Lower leg skin (tissue), 4 donors: ENCODE measurements around the gene KRTDAP. TPM values are rescaled to one million over a fixed set of nuclear protein-coding genes. Genes with fewer than 3 reads are reported as not detected.
A peak's percentile ranks its signal among the peaks of the same experiment; 100 is the strongest.

Source experiments
- DNase-seq, 2 donors: peaks; one replicate each; pipeline ENCODE4 v3.0.0-alpha.2; 2019; ENCODE audit warnings: low spot score in 2 of 2
- H3K4me3 ChIP-seq: fragments of 200-600 bp; sonication (generic); 2 replicates; pipeline ENCODE4 v1.5.1; 2017; ENCODE audit warnings: mild to moderate bottlenecking, low read depth; ENCODE audit not compliant: poor library complexity, severe bottlenecking
- CTCF ChIP-seq, 3 donors: fragments of 450-650 bp; IDR thresholded peaks; one replicate each; pipeline ENCODE4 v1.5.1; 2016; ENCODE audit warnings: antibody characterized with exemption in 3 of 3, mild to moderate bottlenecking in 3 of 3, moderate library complexity in 2 of 3
- POLR2A ChIP-seq, 2 donors: fragments of 450-650 bp; IDR thresholded peaks; one replicate each; pipeline ENCODE4 v1.6.1; 2016 to 2017; ENCODE audit warnings: antibody characterized with exemption in 2 of 2, mild to moderate bottlenecking in 1 of 2, moderate library complexity in 1 of 2
- WGBS, 2 donors: methylation state at CpG; one replicate each; pipeline ENCODE4 v1.1.5; 2018; 5-methylcytosine and 5-hydroxymethylcytosine counted together
- intact Hi-C: fragments of 100-400 bp; cut with DNase I; formaldehyde crosslinking; loops from one replicate; pipeline ENCODE4 v1.15.0; 2023; ENCODE audit warnings: low total_unique reads
- total RNA-seq, 4 donors: library from RNA; depleted of rRNA; stranded (reverse); fragments of >200 nt; gene quantifications; one replicate each; pipeline ENCODE4 v1.1.0, GENCODE V29; 2016

KRTDAP gene
- total RNA-seq, 4 donors from 2014 or later = 10,097 to 21,423 (median 15,501) TPM

GRCh38 chr19:35506011-35506410 is 15.7 kb upstream of the KRTDAP start:
- DNase-seq = no peak
- intact Hi-C loops = no loop called here
- 79 to 83% methylated on average over 7 of the region's 7 CpGs for WGBS, 2 donors

GRCh38 chr19:35502751-35503150 is 12.5 kb upstream of the KRTDAP start:
- no peak for TF ChIP-seq CTCF (IDR thresholded peaks at IDR 0.05)
- TF ChIP-seq POLR2A (IDR thresholded peaks at IDR 0.05) = no peak

More at GRCh38 chr19:35506011-35506410, 15.7 kb upstream of the KRTDAP start:
- H3K4me3 ChIP-seq = no peak overlapping the region
- TF ChIP-seq POLR2A (IDR thresholded peaks at IDR 0.05) (no peak), CTCF (IDR thresholded peaks at IDR 0.05) (no peak)

GRCh38 chr19:35501684-35502083 is 11.4 kb upstream of the KRTDAP start:
- TF ChIP-seq POLR2A (IDR thresholded peaks at IDR 0.05) = no peak
- no peak for TF ChIP-seq CTCF (IDR thresholded peaks at IDR 0.05)
- no peak for DNase-seq
- 46 to 49% methylated on average over 15 of the region's 15 CpGs for WGBS, 2 donors
- H3K4me3 ChIP-seq = no peak overlapping the region
- intact Hi-C loops = no loop called here

More at GRCh38 chr19:35502751-35503150, 12.5 kb upstream of the KRTDAP start:
- no peak for DNase-seq
- intact Hi-C loops = no loop called here
- WGBS, 2 donors = 79% methylated on average over 4 of the region's 4 CpGs
- no peak overlapping the region for H3K4me3 ChIP-seq

GRCh38 chr19:35500611-35501010 is 10.3 kb upstream of the KRTDAP start:
- DNase-seq = no peak
- H3K4me3 ChIP-seq = peak overlapping the region; percentile 1
- WGBS, 2 donors = 57 to 58% methylated on average over 9 to 10 of the region's 10 CpGs
- intact Hi-C loops = no loop called here
- TF ChIP-seq POLR2A (IDR thresholded peaks at IDR 0.05) = no peak

GRCh38 chr19:35498984-35499527 is 8.8 kb upstream of the KRTDAP start:
- WGBS, 2 donors = 50 to 63% methylated on average over 9 of the region's 9 CpGs
- no peak for DNase-seq
- no peak overlapping the region for H3K4me3 ChIP-seq
- TF ChIP-seq CTCF (IDR thresholded peaks at IDR 0.05) (no peak), POLR2A (IDR thresholded peaks at IDR 0.05) (no peak)
- intact Hi-C loops = loop anchor here (10.0 kb wide), 1 partner anchor 144 kb away; the partner anchor contains the start of gene FFAR3

GRCh38 chr19:35498220-35498619 is 8.0 kb upstream of the KRTDAP start:
- intact Hi-C loops = loop anchor here (10.0 kb wide), 1 partner anchor 143 kb away; the partner anchor contains the start of gene FFAR3
- WGBS, 2 donors = 86% methylated on average over 3 of the region's 3 CpGs
- DNase-seq = no peak

More at GRCh38 chr19:35498220-35498619, 8.0 kb upstream of the KRTDAP start:
- no peak overlapping the region for H3K4me3 ChIP-seq
- no peak for TF ChIP-seq POLR2A (IDR thresholded peaks at IDR 0.05)
- no peak for TF ChIP-seq CTCF (IDR thresholded peaks at IDR 0.05)
